H1 (cell line): Measurements from ENCODE around the gene STK32A.

ENCODE experiments used
- CEBPB ChIP-seq: IDR thresholded peaks from 2 replicates; pipeline ENCODE4 v1.6.1; 2012; ENCODE audit warnings: low read depth, low read length
- CHD2 ChIP-seq: IDR thresholded peaks from 2 replicates; pipeline ENCODE4 v1.6.1; 2012; ENCODE audit warnings: low read length, improper control_type of control experiment
- CREB1 ChIP-seq: IDR thresholded peaks from 2 replicates; pipeline ENCODE4 v1.6.1; 2012; ENCODE audit warnings: inconsistent platforms
- FOSL1 ChIP-seq: IDR thresholded peaks from 2 replicates; pipeline ENCODE4 v1.6.1; 2011; ENCODE audit warnings: mild to moderate bottlenecking, low read depth, low read length, moderate library complexity; ENCODE audit not compliant: insufficient read depth
- POLR2A ChIP-seq, 2 experiments: IDR thresholded peaks; 1 replicate in 1 of 2; 2 replicates in 1 of 2; pipeline ENCODE4 v1.6.1; 2011; ENCODE audit warnings: low read depth in 2 of 2, low read length in 2 of 2, mild to moderate bottlenecking in 2 of 2; ENCODE audit errors: control extremely low read depth in 1 of 2
- RFX5 ChIP-seq: IDR thresholded peaks from 2 replicates; pipeline ENCODE4 v1.6.1; 2011; ENCODE audit warnings: low read depth, low read length, improper control_type of control experiment, borderline replicate concordance
- RNF2 ChIP-seq: fragments of 200-900, 300-1000 bp; sonication (generic); IDR thresholded peaks from 2 replicates; pipeline ENCODE4 v1.7.1; 2016; ENCODE audit warnings: borderline replicate concordance, low read depth, mild to moderate bottlenecking, antibody characterized with exemption, low read length; ENCODE audit not compliant: poor library complexity, severe bottlenecking; ENCODE audit errors: missing control alignments
- SIN3A ChIP-seq, 2 experiments: IDR thresholded peaks in 1 of 2; conservative IDR thresholded peaks in 1 of 2; 2 replicates each; pipeline ENCODE4 v1.6.1; 2011 to 2012; ENCODE audit warnings: low read length in 2 of 2, improper control_type of control experiment in 1 of 2, low read depth in 1 of 2, mild to moderate bottlenecking in 1 of 2
- TAF1 ChIP-seq: IDR thresholded peaks from 2 replicates; pipeline ENCODE4 v1.6.1; 2011; ENCODE audit warnings: mild to moderate bottlenecking, low read depth, low read length
- USF2 ChIP-seq: IDR thresholded peaks from 2 replicates; pipeline ENCODE4 v1.6.1; 2011; ENCODE audit warnings: low read length, improper control_type of control experiment

DNA sequence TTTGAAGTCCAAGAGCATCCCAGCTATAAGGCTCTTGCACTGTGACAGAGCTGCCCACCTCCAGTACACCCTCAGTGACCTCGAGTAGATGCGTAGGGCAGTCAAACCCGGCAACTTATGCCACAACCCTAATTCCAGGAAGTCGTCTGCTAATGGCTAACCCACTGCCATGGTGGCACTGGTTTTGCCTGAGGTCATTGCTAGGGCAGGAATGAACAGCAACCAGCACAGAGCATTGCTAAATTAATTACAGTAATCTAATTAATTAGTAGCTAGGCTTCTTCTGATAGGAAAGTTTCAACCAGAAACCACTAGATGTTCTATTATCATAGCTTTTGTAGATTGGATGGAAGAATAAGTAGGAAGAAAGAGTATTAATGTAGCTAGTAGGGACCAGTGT, 152.3 kb downstream of the STK32A start:
- TF ChIP-seq CREB1: no peak
- no peak for TF ChIP-seq RNF2
- no peak for TF ChIP-seq RFX5
- TF ChIP-seq USF2: no peak
- no peak for TF ChIP-seq FOSL1
- no peak for TF ChIP-seq CEBPB
- no peak for TF ChIP-seq SIN3A (conservative IDR thresholded peaks at IDR 0.05 in 1 of 2, IDR thresholded peaks at IDR 0.05 in 1 of 2; ENCODE audit: low read depth in 1 of 2, low read length in 2 of 2)
- no peak for TF ChIP-seq CHD2
- no peak for TF ChIP-seq POLR2A (IDR thresholded peaks at IDR 0.05; ENCODE audit: control extremely low read depth in 1 of 2, low read depth in 2 of 2, low read length in 2 of 2)
- no peak for TF ChIP-seq TAF1
